GM21576 (cell line): Measurements from ENCODE around the gene ZNF771.

Experiments
- ATAC-seq: cut with Tn5 transposase; IDR thresholded peaks from one replicate; pipeline ENCODE4 v1.9.1; 2021; ENCODE audit warnings: mild to moderate bottlenecking, moderate library complexity; ENCODE audit not compliant: unreplicated experiment

Gene ZNF771

GRCh38 chr16:30407102-30407803 lies at the start of gene ZNF771:
ZNF771 (plus strand) TSS chr16:30407606; CDS start chr16:30408054, 448 bp downstream.
- peak; percentile 77 for ATAC-seq

GRCh38 chr16:30357715-30358576 lies 49.5 kb upstream of the ZNF771 start:
- ATAC-seq, result no peak

GRCh38 chr16:30358577-30358936 lies 48.8 kb upstream of the ZNF771 start:
- ATAC-seq, result no peak

DNA sequence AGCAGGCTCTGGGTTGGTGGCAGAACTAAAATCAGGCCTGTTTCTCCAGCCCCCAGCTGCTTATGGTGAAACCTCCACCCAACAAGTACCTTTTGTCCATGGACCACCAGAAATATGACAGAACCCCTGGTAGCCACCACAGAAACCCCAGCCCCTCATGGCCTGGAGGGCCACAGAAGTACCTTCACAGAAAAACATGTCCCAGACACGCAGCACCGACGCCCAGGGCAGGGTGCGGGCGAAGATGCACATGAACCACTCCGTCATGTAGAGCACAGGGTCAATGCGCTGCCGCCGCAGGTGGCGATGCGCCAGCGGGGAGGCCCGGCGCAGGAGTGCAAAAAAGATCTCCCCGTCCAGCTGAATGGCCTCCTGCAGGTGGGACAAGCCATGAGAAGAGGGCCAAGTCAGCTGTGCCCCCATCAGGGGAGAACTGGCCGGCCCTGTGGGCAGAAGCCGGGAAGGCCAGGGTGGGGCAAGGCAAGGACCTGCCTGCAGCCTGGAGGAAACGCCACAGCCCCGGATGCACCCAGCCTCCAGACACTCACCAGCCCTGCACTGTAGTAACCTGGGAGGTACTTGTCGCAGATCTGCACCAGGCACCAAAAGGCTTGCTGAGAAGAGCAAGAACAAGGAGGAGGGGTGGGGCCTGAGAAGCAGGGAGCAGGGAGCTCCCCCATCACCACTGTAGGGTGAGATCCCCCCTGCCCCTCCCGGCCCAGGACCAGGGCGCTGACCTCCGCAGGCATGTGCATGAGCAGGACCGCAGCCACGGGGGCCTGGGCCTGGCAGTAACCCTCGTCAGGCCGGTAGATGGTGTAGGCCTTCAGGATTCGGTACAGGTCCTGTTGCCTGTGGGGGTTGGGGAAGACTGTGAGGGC lies 48.2 kb upstream of the ZNF771 start:
- ATAC-seq, result no peak

DNA sequence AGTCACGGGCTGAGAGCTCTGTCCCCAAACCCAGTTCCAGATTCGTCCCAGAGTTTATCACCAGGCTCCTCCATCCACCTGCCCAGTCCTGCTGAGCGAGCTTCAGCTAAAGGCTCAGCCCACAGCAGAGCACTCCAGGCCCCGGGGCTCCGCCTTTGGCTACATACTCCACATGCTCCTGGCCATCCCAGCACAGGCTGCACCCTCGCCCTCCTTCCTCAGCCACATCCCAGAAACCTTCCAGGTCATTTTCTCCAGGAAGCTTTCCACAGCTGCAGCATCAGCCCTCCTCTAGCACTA lies 47.6 kb upstream of the ZNF771 start:
- ATAC-seq, result no peak

DNA sequence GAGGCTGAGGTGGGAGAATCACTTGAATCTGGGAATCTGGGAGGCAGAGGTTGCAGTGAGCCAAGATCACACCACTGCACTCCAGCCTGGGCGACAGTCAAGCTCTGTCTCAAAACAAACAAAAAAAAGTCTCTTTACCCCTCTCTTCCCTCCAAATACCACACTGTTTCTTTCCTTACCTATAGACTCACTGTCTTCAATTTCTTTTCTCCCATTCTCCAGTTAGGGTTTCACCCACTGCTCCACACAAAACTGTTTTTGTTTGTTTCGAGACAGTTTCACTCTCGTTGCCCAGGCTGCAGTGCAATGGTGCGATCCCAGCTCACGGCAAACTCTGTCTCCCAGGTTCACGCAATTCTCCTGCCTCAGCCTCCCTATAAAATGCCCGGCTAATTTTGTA lies 46.2 kb upstream of the ZNF771 start:
- ATAC-seq, result no peak

DNA sequence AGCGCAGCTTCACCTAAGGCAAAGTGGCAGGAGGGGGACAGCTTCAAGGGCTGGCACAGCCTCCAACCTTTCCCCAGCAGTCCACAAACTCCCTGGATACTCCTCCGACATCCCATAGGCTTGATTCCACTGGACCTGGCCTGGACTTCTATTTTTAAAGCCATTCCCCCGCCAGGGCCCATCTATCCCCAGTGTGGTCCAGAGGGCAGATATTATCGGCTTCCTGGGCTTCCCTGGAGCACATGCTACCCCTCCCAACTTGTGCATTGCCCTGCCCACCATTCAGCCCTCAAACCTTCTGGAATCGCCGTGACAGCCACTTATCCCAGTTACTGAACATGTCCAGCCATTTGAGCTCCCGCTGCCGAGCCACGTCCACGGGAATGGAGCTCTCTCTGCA lies 42.2 kb upstream of the ZNF771 start:
- no peak for ATAC-seq

DNA sequence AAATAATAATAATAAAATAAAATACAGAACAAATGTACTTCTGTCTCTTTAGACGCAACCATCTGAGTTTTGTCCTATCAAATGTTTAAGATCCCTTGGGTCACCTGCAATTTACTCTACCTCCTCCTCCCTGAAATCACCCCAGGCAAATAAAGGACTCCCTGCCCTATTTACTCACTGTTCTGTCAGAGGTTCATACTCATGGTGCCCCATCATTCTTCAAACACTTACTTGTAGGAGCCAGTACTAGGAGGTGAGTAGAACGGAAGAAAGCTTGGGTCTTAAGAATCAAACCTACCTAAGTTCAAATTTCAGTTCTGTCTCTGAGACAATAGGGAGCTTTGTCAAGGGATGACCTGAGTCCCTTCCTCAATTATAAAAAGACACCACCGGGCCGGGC lies 40.9 kb upstream of the ZNF771 start:
- no peak for ATAC-seq

GRCh38 chr16:30367349-30368009 lies 39.9 kb upstream of the ZNF771 start:
- ATAC-seq, result no peak

DNA sequence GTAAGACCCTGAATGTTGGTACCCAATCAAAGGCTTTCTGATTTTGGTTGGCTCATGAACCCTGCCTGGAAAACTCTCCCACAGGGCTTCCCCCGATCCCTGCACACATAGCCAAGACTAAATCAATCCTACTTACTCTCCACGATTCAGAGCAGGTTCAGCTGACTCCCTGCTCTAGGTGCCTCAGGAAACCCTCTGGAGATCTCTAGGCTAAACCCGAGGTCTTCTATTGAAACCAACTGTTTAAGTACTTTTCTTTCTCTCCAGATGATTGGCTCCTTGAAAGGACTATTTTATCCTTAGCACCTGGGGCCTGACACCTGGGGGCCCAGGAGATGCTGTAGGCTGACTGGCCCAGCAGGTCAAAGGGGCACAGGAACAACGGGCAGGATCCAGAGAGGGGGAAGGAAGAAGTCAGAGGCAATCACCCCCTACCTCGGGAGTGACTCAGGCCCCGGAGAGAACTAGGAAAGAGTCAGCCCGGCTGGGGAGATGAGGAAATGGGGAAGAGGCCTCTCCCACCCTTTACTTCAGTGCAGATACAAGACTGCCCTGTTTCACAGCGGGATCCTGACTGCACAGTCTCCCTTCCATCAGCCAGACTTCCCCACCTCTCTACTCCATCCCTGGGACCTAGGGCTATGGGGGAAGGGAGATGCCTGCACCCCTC lies 39.1 kb upstream of the ZNF771 start:
- ATAC-seq, result no peak

- no peak for ATAC-seq
These were observed 38.7 kb upstream of the ZNF771 start for GRCh38 chr16:30368792-30369090.

DNA sequence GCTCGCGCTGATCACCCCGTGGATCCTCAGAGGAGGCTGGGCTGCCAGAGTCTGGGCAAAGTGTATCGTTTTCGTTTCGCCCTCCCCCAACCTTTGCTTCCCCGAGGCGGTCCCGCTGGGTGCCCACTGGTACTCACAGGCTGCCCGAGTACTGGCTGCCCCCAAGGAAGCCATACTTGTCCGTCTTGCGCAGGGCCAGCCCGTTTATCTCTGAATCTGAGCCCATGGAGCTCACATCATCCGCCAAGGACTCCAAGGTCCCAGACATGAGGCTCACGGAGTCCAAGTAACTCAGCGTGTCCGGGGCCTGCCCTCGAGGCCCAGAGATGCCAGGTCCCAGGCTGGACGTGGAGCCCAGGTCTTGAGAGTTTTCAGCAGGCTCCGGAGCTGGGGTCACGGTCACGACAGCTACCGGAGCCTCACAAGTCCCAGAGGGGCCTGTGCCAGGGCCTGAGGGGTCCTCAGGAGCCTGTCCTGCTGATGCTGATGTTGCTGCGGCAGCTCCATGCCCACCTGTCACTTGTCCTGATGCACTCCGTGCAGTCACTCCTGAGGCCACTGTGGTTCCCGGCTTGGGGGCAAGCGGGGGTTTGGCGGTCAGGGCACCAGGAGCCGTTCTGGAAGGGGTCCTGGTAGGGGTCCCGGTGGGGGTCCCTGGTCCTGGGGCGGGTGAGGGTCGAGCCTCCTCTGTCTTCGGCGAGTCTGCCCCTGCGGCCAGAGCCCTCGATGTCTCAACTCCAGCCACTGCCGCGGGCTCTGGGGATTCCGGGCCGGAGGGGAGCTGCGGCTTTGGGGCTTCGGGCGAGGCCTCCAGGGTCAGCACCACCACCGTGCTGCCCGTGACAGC lies 38.1 kb upstream of the ZNF771 start:
- no peak for ATAC-seq

DNA sequence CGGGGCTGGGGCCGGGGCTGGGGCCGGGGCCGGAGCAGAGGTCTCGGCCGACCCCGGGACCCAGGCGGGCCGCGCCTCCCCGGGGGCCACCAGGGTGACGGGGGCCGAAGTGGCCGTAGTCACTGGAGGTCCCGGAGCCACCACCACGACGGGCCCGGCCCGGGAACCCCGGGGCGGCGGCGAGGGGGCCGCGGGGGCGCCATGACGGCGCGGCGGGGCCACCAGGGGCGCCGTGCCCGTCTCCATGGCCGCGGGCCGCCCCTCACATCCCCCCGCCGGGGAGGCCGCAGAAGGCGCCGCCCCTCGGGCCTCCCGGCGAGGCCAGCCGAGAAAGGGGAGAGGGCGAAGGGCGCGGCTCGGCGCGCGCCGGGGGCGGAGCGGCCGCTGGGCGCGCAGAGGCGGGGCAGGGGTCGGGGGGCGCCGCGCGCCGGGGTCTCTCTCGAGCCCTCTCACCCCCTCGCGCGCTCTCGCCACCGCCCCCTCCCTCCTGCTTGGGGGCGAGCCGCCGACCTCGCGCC lies 37.4 kb upstream of the ZNF771 start:
- ATAC-seq, result peak; percentile 0

DNA sequence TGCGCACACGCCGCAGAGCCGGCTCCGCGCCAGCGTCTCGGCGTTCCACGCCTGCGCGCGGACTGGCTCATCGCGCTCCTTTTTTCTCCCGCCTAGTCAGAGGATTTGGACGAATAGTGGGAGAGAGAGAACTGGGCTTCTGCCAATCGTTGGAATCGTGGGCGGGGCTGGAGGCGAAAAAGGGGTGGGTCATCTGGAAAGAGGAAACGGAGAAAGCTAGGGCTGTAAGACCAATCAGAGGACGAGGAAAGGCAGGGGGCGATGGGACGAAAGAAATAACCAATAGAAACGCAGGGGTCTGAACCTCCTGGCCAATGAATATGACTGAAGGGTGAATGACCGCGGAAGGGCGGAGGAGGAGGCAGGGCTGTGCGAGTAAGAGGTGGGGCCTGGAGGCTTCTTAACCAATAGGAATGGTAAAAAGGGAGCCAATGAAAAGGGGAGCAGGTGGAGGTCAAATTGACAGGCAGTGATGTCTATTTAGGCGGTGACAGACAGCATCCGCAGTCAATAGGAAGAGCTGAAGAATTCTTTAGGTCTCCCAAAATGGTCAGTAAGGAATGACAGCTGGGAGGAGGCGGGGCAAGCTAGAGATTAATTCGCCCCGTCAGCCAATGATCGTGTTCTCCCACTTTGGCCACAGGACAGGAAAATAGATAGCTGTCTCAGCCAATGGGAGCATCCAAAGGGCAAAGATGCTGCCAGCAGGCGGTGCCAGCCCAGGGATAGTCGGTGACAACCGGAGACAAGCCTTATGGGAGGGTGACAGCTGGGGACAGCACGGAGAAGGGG lies 36.8 kb upstream of the ZNF771 start, which contains the start of gene TBC1D10B:
Gene TBC1D10B (minus strand): TSS at position 39 of the 792 bp plus-strand sequence. CDS start 311 bp downstream, outside the sequence.
- ATAC-seq, result peak; percentile 77

- no peak for ATAC-seq
These were observed 36.1 kb upstream of the ZNF771 start for GRCh38 chr16:30371248-30371816.

DNA sequence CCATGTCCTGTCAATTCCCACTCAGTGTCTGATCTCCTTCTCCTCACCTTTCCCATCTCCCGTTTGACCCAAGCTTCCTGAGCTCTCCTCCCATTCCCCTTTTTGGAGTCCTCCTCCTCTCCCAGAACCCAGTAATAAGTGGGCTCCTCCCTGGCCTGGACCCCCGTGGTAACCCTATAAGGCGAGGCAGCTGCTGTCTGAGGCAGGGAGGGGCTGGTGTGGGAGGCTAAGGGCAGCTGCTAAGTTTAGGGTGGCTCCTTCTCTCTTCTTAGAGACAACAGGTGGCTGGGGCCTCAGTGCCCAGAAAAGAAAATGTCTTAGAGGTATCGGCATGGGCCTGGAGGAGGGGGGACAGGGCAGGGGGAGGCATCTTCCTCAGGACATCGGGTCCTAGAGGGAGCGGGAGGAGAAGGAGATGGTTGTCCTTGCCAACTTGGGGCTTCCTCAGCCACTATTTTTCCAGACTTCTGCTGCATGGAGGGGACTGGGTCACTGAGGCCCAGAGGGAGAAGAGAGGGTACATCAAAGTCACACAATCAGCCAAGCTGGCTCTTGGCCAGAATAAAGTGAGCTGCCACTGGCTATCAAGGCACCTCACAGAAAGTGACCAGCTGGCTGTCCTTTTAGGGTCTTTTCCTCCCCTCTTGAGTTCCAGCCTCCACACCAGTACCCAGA lies 35.2 kb upstream of the ZNF771 start:
- no peak for ATAC-seq

DNA sequence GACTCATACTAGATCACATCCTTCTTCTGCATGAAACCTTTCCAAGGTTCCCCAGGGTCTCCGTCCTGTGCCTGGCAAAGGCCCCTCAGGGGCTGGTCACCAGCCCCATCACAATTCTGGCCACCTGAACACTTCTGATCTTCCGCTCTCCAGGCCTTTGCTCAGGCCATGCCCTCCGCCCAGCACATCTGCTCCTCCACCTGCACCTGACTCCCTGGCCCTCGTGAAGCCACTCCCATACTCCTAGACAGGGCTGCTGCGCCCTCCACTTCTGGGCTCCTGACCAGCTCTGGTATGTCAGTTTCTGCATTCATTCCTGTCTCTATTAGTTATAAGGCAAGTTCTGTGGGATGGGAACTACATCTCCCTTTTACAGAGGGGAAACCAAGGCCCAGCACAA lies 34.7 kb upstream of the ZNF771 start:
- ATAC-seq, result no peak

- ATAC-seq, result no peak
These were observed 32.9 kb upstream of the ZNF771 start, which contains the start of gene MYL11 for GRCh38 chr16:30374538-30374937. MYL11 (plus strand) TSS chr16:30374802; CDS start chr16:30374858, 56 bp downstream.
